Measurements from ENCODE around the gene TM2D1. TPM values are rescaled to one million over a fixed set of nuclear protein-coding genes. Genes with fewer than 3 reads are reported as not detected.

TM2D1 gene
- total and polyA plus RNA-seq, 8 donors: 5.4 to 24.0 (median 12.7) TPM

DNA sequence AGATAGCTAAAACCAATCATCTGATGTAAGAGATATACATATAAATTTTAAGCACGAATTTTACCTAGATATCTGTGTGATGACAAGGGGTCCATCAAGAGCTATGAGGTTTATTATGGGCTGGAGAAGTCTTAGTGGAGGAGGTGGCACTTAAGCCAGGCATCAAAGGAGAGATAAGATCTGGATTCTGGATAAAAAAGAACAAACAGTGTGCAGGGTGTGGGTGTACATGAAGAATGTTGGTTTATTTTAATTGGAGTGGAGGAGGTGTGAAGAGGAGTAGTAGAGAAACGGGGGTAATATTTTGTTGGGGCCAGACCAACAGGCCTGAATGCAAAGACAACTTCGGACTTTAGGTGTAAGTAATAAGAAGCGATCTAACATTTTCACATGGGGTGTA is 80.6 kb downstream of the TM2D1 start:
- intact Hi-C loops (cut with DNase I): no loop called here
- WGBS, 2 donors: 73 to 76% methylated on average over 4 of the region's 4 CpGs

DNA sequence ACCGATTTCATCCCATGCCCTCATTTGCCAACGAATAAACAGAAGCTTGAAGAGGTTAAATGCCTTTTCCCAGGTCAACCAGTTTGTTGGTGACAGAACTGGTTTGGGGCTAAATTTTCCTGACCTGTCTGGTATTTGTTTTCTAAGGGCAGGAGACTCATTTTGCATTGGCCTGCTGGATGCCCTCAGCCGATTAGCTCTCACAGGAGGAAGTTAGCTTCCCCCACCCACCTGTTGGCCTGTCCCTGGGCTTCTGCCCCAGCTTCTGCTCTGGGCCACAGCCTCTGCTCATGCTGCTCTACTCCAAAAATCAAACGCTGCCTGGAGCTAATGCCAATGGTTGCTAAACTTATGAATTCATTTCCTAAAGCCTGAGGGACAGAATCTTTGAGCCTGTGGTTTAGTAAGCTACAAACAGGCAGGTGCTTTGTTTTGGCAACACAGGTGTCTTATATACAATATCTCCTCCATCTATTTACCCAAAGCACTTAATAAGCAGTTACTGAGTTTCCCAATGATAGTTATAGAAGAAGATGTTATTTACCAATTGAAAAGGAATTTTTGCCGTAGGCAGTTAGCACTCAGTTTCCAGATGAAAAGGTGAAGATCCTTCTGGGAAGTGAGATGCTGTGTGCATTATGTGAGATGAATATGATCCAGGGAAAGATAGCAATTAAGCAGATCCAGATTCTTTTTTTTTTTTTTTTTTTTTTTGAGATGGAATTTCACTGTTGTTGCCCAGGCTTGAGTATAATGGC is 82.3 kb downstream of the TM2D1 start:
- TF ChIP-seq, protein P1, sequence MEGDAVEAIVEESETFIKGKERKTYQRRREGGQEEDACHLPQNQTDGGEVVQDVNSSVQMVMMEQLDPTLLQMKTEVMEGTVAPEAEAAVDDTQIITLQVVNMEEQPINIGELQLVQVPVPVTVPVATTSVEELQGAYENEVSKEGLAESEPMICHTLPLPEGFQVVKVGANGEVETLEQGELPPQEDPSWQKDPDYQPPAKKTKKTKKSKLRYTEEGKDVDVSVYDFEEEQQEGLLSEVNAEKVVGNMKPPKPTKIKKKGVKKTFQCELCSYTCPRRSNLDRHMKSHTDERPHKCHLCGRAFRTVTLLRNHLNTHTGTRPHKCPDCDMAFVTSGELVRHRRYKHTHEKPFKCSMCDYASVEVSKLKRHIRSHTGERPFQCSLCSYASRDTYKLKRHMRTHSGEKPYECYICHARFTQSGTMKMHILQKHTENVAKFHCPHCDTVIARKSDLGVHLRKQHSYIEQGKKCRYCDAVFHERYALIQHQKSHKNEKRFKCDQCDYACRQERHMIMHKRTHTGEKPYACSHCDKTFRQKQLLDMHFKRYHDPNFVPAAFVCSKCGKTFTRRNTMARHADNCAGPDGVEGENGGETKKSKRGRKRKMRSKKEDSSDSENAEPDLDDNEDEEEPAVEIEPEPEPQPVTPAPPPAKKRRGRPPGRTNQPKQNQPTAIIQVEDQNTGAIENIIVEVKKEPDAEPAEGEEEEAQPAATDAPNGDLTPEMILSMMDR (IDR thresholded peaks at IDR 0.05): no peak
- Histone ChIP-seq H3K4me1 (no peaks in the 10 kb centered on the region), H3K27me3 (no peaks in the 10 kb centered on the region), H3K9me3 (no peaks in the 10 kb centered on the region), H3K27ac (no peak overlapping the region), H3K4me3 (no peak overlapping the region), H3K36me3 (no peaks in the 10 kb centered on the region)
- intact Hi-C loops (cut with DNase I): no loop called here
- no peak for FAIRE-seq
- WGBS, 2 donors: 69 to 79% methylated on average over 5 of the region's 5 CpGs
- no peak for DNase-seq
- no peak for ATAC-seq

More for the DNA sequence above, 80.6 kb downstream of the TM2D1 start:
- H3K36me3 ChIP-seq: no peaks in the 10 kb centered on the region
- no peak overlapping the region for H3K27ac ChIP-seq
- ATAC-seq (no peak), FAIRE-seq (no peak), DNase-seq (no peak)
- no peak overlapping the region for H3K4me3 ChIP-seq
- no peaks in the 10 kb centered on the region for H3K9me3 ChIP-seq
- TF ChIP-seq, protein P1 (IDR thresholded peaks at IDR 0.05): no peak
- no peaks in the 10 kb centered on the region for H3K4me1 ChIP-seq
- H3K27me3 ChIP-seq: no peaks in the 10 kb centered on the region

DNA sequence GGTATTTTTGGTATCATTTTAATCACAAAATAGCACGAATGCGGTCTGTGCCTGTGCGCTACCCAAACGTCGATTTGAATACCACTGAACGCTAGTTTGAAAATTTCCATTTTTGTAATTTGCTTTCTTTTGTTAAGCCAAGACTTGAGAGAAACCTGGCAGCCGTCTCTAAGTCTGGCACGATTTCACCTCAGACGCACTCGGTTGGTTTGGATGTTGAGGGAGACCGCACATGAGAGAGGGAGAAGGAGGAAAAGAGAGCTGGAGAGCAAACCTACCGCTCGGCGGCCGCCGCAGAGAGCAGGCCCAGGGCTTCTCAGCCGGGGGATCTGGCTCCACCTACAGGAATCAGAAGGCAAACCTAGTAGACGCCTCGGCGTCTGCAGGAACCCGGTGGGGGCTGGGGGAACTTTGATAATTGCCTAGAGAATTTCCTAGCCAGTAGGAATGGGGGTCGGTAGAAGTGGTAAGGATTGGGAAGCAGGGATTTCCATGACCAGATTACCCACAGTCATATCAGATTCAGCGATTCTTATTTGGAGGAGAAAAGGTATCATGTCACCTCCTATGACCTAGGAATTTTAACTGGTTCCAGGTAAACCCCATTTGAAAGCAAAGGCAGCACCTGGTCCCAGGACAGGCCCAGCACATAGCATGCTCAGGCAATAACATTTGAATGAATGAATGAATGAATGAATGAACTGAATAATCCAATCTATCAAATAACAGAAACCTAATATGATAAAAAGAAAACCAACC is 83.2 kb downstream of the TM2D1 start:
- H3K27ac ChIP-seq: no peak overlapping the region

DNA sequence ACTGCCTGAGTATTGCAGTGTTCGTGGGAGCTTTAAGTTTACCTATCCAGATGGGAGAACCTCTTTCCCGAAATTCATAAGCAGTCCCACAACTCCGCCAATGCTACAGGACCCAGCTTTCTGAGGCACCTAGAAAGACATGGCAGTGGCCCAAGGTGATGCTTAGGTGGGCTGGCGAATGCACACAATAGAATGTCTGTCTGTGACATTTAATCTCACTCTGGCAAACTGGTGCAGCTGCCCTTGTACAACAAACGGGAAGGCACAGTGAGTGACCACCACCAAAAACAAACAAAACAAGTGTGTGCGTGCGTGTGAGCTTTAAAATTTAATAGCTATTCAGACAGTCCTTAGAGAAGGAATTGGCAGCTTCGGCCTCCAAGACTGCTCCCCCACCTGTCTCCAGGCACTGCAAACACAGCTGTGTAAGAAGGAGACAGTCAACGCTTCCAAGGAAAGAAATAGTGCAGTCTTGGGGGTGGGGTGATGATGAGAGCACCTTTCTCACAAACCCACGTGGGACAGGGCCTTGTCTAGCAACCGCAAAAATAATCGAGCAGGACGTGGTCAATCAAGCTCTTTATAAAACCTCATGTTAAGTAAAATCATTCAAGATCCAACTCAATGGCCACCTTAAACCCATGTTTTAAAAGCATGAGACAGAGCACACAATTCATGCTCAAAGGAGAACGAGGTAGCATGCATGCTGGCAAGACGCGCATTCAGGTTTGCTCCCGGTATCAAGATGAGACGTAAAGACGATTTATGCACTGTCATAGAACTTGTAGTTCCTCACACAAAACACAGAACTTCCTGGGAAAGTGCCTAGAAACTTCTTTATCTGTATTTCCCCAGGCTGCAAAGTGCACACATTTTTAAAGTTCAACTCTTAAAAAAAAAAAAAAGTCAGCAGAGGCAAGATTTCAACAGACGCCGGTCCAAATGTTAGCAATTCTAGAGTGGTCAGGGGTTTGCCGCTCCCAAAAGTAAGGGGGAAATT is 84.1 kb downstream of the TM2D1 start:
- H3K9me3 ChIP-seq: no peaks in the 10 kb centered on the region
- H3K36me3 ChIP-seq: no peaks in the 10 kb centered on the region
- no peaks in the 10 kb centered on the region for H3K27me3 ChIP-seq
- WGBS, 2 donors: 79 to 86% methylated on average over 22 of the region's 22 CpGs
- ATAC-seq (peak in 2 of 4 donors; percentile 51 to 62), DNase-seq (no peak), FAIRE-seq (no peak)
- H3K4me1 ChIP-seq: no peaks in the 10 kb centered on the region
- TF ChIP-seq, protein P1 (IDR thresholded peaks at IDR 0.05): no peak
- no peak overlapping the region for H3K4me3 ChIP-seq
- H3K27ac ChIP-seq: no peak overlapping the region
- intact Hi-C loops (cut with DNase I): no loop called here

More for the DNA sequence above, 83.2 kb downstream of the TM2D1 start:
- H3K27me3 ChIP-seq: no peaks in the 10 kb centered on the region
- intact Hi-C loops (cut with DNase I): no loop called here
- TF ChIP-seq, protein P1 (IDR thresholded peaks at IDR 0.05): peak; percentile 33 to 58 (median 50)
- DNase-seq (peak; percentile 38 to 84 (median 59)), ATAC-seq (peak; percentile 82 to 97 (median 95)), FAIRE-seq (no peak)
- H3K9me3 ChIP-seq: no peaks in the 10 kb centered on the region
- H3K36me3 ChIP-seq: no peaks in the 10 kb centered on the region
- 26 to 30% methylated on average over 23 of the region's 23 CpGs for WGBS, 2 donors
- no peaks in the 10 kb centered on the region for H3K4me1 ChIP-seq
- H3K4me3 ChIP-seq: no peak overlapping the region
